ENCODE results near the gene IQSEC3. TPM values are rescaled to one million over a fixed set of nuclear protein-coding genes. Genes with fewer than 3 reads are reported as not detected.

Gene IQSEC3
- total RNA-seq, 1 experiment from 2014 or later = not detected

- H3K27me3 ChIP-seq = peaks cover 6% of the 10 kb centered on the region; the same call in 1 of the 2 replicates
- no peaks in the 10 kb centered on the region for H3K9me3 ChIP-seq (replicated peaks)
- DNase-seq = no peak
- H3K36me3 ChIP-seq = no peaks in the 10 kb centered on the region
- no peaks in the 10 kb centered on the region for H3K4me1 ChIP-seq
- no peak overlapping the region for H3K4me3 ChIP-seq
- no peak overlapping the region for H3K27ac ChIP-seq
Observed at GRCh38 chr12:161823-162222, 95.3 kb downstream of the IQSEC3 start.

- peak; percentile 19 to 26 for DNase-seq
- Histone ChIP-seq H3K36me3 (no peaks in the 10 kb centered on the region), H3K27me3 (peaks cover 7% of the 10 kb centered on the region), H3K9me3 (replicated peaks) (no peaks in the 10 kb centered on the region), H3K4me3 (no peak overlapping the region), H3K4me1 (no peaks in the 10 kb centered on the region), H3K27ac (no peak overlapping the region)
Observed at GRCh38 chr12:162467-163307, 96.1 kb downstream of the IQSEC3 start.

GRCh38 chr12:163406-163986, 96.9 kb downstream of the IQSEC3 start:
- no peak overlapping the region for H3K27ac ChIP-seq
- peaks cover 9% of the 10 kb centered on the region for H3K27me3 ChIP-seq
- DNase-seq = no peak
- H3K4me1 ChIP-seq = no peaks in the 10 kb centered on the region
- no peaks in the 10 kb centered on the region for H3K36me3 ChIP-seq
- no peaks in the 10 kb centered on the region for H3K9me3 ChIP-seq (replicated peaks)
- H3K4me3 ChIP-seq = no peak overlapping the region

- H3K36me3 ChIP-seq = no peaks in the 10 kb centered on the region
- no peaks in the 10 kb centered on the region for H3K9me3 ChIP-seq (replicated peaks)
- H3K27me3 ChIP-seq = peaks cover 9% of the 10 kb centered on the region
- H3K4me1 ChIP-seq = no peaks in the 10 kb centered on the region; the same call in 1 of the 2 replicates
- H3K4me3 ChIP-seq = no peak overlapping the region
- no peak for DNase-seq
- H3K27ac ChIP-seq = no peak overlapping the region
Observed at GRCh38 chr12:164207-164606, 97.6 kb downstream of the IQSEC3 start.

GRCh38 chr12:165862-166368, 99.3 kb downstream of the IQSEC3 start:
- DNase-seq = no peak
- Histone ChIP-seq H3K4me1 (peaks cover 11% of the 10 kb centered on the region; the same call in 1 of the 2 replicates), H3K4me3 (no peak overlapping the region), H3K9me3 (replicated peaks) (no peaks in the 10 kb centered on the region), H3K27ac (no peak overlapping the region), H3K27me3 (peaks cover 9% of the 10 kb centered on the region; the same call in 1 of the 2 replicates), H3K36me3 (no peaks in the 10 kb centered on the region)

GRCh38 chr12:166425-167075, 100.0 kb downstream of the IQSEC3 start:
- peaks cover 11% of the 10 kb centered on the region; the same call in 1 of the 2 replicates for H3K4me1 ChIP-seq
- H3K4me3 ChIP-seq = no peak overlapping the region
- peaks cover 9% of the 10 kb centered on the region; the same call in 1 of the 2 replicates for H3K27me3 ChIP-seq
- no peak for DNase-seq
- no peak overlapping the region for H3K27ac ChIP-seq
- no peaks in the 10 kb centered on the region for H3K9me3 ChIP-seq (replicated peaks)
- no peaks in the 10 kb centered on the region for H3K36me3 ChIP-seq

GRCh38 chr12:167959-168600, 101.5 kb downstream of the IQSEC3 start:
- Histone ChIP-seq H3K27me3 (peaks cover 14% of the 10 kb centered on the region; the same call in 1 of the 2 replicates), H3K36me3 (no peaks in the 10 kb centered on the region), H3K4me1 (peaks cover 11% of the 10 kb centered on the region; the same call in 1 of the 2 replicates), H3K27ac (no peak overlapping the region), H3K9me3 (replicated peaks) (no peaks in the 10 kb centered on the region), H3K4me3 (no peak overlapping the region)
- DNase-seq = no peak

GRCh38 chr12:168763-169525, 102.4 kb downstream of the IQSEC3 start:
- Histone ChIP-seq H3K36me3 (no peaks in the 10 kb centered on the region), H3K27me3 (peaks cover 22% of the 10 kb centered on the region; the same call in 1 of the 2 replicates), H3K4me3 (no peak overlapping the region), H3K9me3 (replicated peaks) (no peaks in the 10 kb centered on the region), H3K27ac (no peak overlapping the region), H3K4me1 (peaks cover 11% of the 10 kb centered on the region; the same call in 1 of the 2 replicates)
- DNase-seq = no peak

GRCh38 chr12:169528-170370, 103.2 kb downstream of the IQSEC3 start:
- H3K4me3 ChIP-seq = no peak overlapping the region
- no peaks in the 10 kb centered on the region for H3K9me3 ChIP-seq (replicated peaks)
- peak; percentile 20 to 43 for DNase-seq
- no peaks in the 10 kb centered on the region for H3K36me3 ChIP-seq
- H3K4me1 ChIP-seq = peaks cover 11% of the 10 kb centered on the region; the same call in 1 of the 2 replicates
- peaks cover 29% of the 10 kb centered on the region; the same call in 1 of the 2 replicates for H3K27me3 ChIP-seq
- H3K27ac ChIP-seq = no peak overlapping the region

GRCh38 chr12:170371-171225, 104.0 kb downstream of the IQSEC3 start:
- Histone ChIP-seq H3K9me3 (replicated peaks) (no peaks in the 10 kb centered on the region), H3K27me3 (peaks cover 35% of the 10 kb centered on the region; the same call in 1 of the 2 replicates)

GRCh38 chr12:171276-171675, 104.7 kb downstream of the IQSEC3 start:
- Histone ChIP-seq H3K4me1 (peaks cover 11% of the 10 kb centered on the region; the same call in 1 of the 2 replicates), H3K36me3 (no peaks in the 10 kb centered on the region), H3K4me3 (no peak overlapping the region), H3K27ac (no peak overlapping the region), H3K27me3 (peaks cover 38% of the 10 kb centered on the region; the same call in 1 of the 2 replicates), H3K9me3 (replicated peaks) (no peaks in the 10 kb centered on the region)
- no peak for DNase-seq

More at GRCh38 chr12:170371-171225, 104.0 kb downstream of the IQSEC3 start:
- no peak overlapping the region for H3K4me3 ChIP-seq
- H3K27ac ChIP-seq = no peak overlapping the region
- no peaks in the 10 kb centered on the region for H3K36me3 ChIP-seq
- peaks cover 11% of the 10 kb centered on the region; the same call in 1 of the 2 replicates for H3K4me1 ChIP-seq
- no peak for DNase-seq
